Cardiac muscle cell (in vitro differentiated cells and primary cell): ENCODE measurements around the gene NRG3. TPM values are rescaled to one million over a fixed set of nuclear protein-coding genes. Genes with fewer than 3 reads are reported as not detected.

Experiments used
- DNase-seq, 2 donors: peaks; one replicate each; pipeline versions ENCODE4 v3.0.0 to v3.0.0-alpha.2; 2010 to 2017; ENCODE audit warnings: low read depth in 1 of 2, low spot score in 1 of 2
- H3K27ac ChIP-seq: fragments of 200-600 bp; sonication (generic); 2 replicates; pipeline ENCODE4 v1.5.1; 2016
- H3K27me3 ChIP-seq: fragments of 200-600 bp; sonication (generic); 2 replicates; pipeline ENCODE4 v1.6.0; 2016; ENCODE audit warnings: control low read depth
- H3K36me3 ChIP-seq: fragments of 200-600 bp; sonication (generic); 2 replicates; pipeline ENCODE4 v1.5.1; 2016; ENCODE audit warnings: control low read depth
- H3K4me1 ChIP-seq: fragments of 200-600 bp; sonication (generic); 2 replicates; pipeline ENCODE4 v1.8.1; 2017; ENCODE audit warnings: low read depth, mild to moderate bottlenecking, mixed run types
- H3K4me3 ChIP-seq: fragments of 200-600 bp; sonication (generic); 2 replicates; pipeline ENCODE4 v1.5.1; 2016; ENCODE audit warnings: mild to moderate bottlenecking
- H3K9me3 ChIP-seq: fragments of 200-600 bp; sonication (generic); 2 replicates; pipeline ENCODE4 v1.5.1; 2017; ENCODE audit warnings: low read depth, mild to moderate bottlenecking, control low read depth
- polyA plus RNA-seq: library from polyadenylated mRNA; unstranded; fragments of >200 nt; fragmentation: Nextera tagmentation; extraction: Ambion mirVana; gene quantifications from 2 replicates; pipeline ENCODE4 v1.2.1, GENCODE V29; 2016
- total RNA-seq: library from RNA; depleted of rRNA; stranded (reverse); fragments of >200 nt; gene quantifications from 2 replicates; pipeline ENCODE4 v1.2.3, GENCODE V29; 2016
- TF ChIP-seq, protein P1 (sequence below): IDR thresholded peaks from 2 replicates; pipeline ENCODE4 v1.5.1; 2012; ENCODE audit warnings: low read depth, mild to moderate bottlenecking, low read length

Gene NRG3
- total and polyA plus RNA-seq, 2 experiments from 2014 or later, result 0.48 to 0.55 TPM

DNA sequence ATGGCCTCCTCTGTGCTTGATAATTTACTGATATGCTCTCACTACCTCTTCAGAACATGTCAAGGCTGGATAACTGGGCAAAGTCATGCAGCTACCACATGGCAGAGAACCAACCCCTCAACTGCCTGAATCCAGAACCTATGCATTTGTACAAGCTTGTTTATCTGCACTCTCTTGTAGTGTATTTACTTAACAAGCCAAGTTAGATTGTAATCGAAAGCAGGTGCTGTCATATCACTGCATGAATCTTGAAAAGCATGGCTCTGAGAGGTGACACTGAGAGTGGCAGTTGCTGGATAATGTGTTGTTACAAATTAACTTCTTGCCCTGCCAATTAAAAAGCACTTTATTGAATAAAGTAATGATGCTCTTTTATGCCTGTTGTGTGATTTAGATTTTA is 588.6 kb downstream of the NRG3 start:
- TF ChIP-seq, protein P1, sequence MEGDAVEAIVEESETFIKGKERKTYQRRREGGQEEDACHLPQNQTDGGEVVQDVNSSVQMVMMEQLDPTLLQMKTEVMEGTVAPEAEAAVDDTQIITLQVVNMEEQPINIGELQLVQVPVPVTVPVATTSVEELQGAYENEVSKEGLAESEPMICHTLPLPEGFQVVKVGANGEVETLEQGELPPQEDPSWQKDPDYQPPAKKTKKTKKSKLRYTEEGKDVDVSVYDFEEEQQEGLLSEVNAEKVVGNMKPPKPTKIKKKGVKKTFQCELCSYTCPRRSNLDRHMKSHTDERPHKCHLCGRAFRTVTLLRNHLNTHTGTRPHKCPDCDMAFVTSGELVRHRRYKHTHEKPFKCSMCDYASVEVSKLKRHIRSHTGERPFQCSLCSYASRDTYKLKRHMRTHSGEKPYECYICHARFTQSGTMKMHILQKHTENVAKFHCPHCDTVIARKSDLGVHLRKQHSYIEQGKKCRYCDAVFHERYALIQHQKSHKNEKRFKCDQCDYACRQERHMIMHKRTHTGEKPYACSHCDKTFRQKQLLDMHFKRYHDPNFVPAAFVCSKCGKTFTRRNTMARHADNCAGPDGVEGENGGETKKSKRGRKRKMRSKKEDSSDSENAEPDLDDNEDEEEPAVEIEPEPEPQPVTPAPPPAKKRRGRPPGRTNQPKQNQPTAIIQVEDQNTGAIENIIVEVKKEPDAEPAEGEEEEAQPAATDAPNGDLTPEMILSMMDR, result no peak
- DNase-seq, result no peak
- Histone ChIP-seq H3K9me3 (no peaks in the 10 kb centered on the region), H3K27ac (no peak overlapping the region), H3K27me3 (no peaks in the 10 kb centered on the region), H3K4me1 (peaks cover 11% of the 10 kb centered on the region), H3K4me3 (no peak overlapping the region), H3K36me3 (no peaks in the 10 kb centered on the region)

- DNase-seq, result peak in 1 of 2 donors; percentile 8
- no peak overlapping the region for H3K4me3 ChIP-seq
- no peak overlapping the region for H3K27ac ChIP-seq
- peaks cover 18% of the 10 kb centered on the region for H3K4me1 ChIP-seq
- H3K36me3 ChIP-seq, result no peaks in the 10 kb centered on the region
- TF ChIP-seq, protein P1, result no peak
- no peaks in the 10 kb centered on the region for H3K9me3 ChIP-seq
- no peaks in the 10 kb centered on the region for H3K27me3 ChIP-seq
Observed at GRCh38 chr10:82464191-82464818, 589.3 kb downstream of the NRG3 start.

GRCh38 chr10:82464966-82465365 is 590.0 kb downstream of the NRG3 start:
- Histone ChIP-seq H3K36me3 (no peaks in the 10 kb centered on the region), H3K27me3 (no peaks in the 10 kb centered on the region), H3K4me1 (peaks cover 19% of the 10 kb centered on the region), H3K9me3 (no peaks in the 10 kb centered on the region), H3K27ac (no peak overlapping the region), H3K4me3 (no peak overlapping the region)
- no peak for DNase-seq
- TF ChIP-seq, protein P1, result no peak

DNA sequence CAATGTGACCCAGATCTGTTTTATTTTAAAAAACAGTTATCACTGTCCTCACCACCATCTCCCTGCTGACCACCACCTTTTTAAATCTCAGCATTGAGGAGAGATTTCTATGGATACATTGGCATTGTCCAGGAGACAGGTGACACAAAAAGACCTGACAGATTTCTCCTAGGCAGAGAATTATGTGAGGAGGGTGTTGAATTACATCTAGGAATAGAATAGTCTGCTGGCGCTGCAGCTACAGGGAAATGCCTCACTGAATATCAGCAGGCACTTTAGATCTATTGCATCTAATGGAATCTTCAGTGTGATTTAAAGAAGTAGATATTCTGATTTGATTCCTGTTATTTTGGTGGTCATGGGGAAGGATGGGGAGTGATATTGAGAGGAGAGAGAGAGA is 593.5 kb downstream of the NRG3 start:
- TF ChIP-seq, protein P1, result no peak
- H3K27me3 ChIP-seq, result no peaks in the 10 kb centered on the region
- peak in 1 of 2 donors; percentile 26 for DNase-seq
- H3K9me3 ChIP-seq, result no peaks in the 10 kb centered on the region
- H3K4me3 ChIP-seq, result no peak overlapping the region
- no peaks in the 10 kb centered on the region for H3K36me3 ChIP-seq
- H3K4me1 ChIP-seq, result peaks cover 19% of the 10 kb centered on the region
- no peak overlapping the region for H3K27ac ChIP-seq

DNA sequence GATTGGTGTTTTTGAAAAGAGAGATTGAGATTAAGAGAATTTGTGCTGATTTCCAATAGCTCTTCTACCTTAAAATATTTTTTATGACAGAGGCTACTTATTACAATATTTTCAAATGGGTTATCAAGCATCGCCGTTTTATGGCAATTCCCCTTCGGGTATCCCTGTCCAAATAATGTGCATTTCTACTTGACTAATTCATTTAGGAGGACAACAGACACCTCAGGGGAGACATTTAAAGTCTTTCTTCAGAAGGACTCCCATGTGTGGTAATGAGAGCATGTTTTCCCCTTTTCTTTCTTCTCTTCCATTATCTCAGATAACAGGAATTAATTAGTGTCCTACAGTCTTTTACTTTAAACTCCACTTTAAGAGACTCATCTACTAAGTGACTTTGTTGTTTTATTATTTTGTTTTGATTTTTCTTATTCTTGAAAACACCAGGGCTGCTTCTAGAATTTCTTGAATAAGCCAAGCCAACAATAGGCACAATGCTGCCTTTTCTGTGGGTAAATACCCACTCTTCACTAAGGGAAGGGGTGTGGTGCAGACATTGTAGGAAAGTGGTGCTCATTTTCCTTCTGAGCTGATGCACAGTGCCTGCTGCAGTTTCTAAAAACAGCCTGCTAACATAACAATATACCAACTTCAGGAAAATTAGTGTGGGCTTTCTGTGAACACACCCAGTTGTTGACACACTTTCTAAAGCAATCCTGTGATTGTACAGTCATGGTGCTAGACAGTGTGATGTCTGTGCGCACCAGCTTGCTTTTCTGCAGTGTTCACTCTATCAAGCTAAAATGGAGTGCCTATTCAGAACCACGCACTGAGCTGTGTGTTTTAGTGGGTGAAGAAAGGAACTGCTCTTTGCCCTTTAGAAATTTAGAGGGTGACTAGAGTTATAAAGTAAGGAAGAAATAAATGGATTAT is 597.7 kb downstream of the NRG3 start:
- H3K4me3 ChIP-seq, result no peak overlapping the region
- H3K36me3 ChIP-seq, result no peaks in the 10 kb centered on the region
- no peak for DNase-seq
- TF ChIP-seq, protein P1, result no peak
- peaks cover 15% of the 10 kb centered on the region for H3K4me1 ChIP-seq
- no peaks in the 10 kb centered on the region for H3K9me3 ChIP-seq
- H3K27ac ChIP-seq, result no peak overlapping the region
- H3K27me3 ChIP-seq, result no peaks in the 10 kb centered on the region
